ENCODE results near the gene PSMC3.

- TF ChIP-seq EGR1 (IDR thresholded peaks at IDR 0.05) = no peak
- no peak for TF ChIP-seq CEBPB (IDR thresholded peaks at IDR 0.05)
- TF ChIP-seq USF1 (IDR thresholded peaks at IDR 0.05) = no peak
- no peak for TF ChIP-seq FOXM1 (IDR thresholded peaks at IDR 0.05; ENCODE audit: borderline replicate concordance, low read depth)
- TF ChIP-seq TEAD4 (IDR thresholded peaks at IDR 0.05) = no peak
- TF ChIP-seq EP300 (IDR thresholded peaks at IDR 0.05; ENCODE audit: borderline replicate concordance) = no peak
- TF ChIP-seq RAD21 (IDR thresholded peaks at IDR 0.05; ENCODE audit: low read depth) = no peak
- no peak for TF ChIP-seq ZBTB7A (IDR thresholded peaks at IDR 0.05; ENCODE audit: low read depth)
- no peak for TF ChIP-seq YY1 (IDR thresholded peaks at IDR 0.05; ENCODE audit: low read depth)
- TF ChIP-seq REST (IDR thresholded peaks at IDR 0.05; ENCODE audit: low read depth) = no peak
- no peak for TF ChIP-seq NFIC (IDR thresholded peaks at IDR 0.05)
Measured at GRCh38 chr11:47434011-47434786, 8.0 kb upstream of the PSMC3 start.

Measured in Ishikawa (cell line).